Neural progenitor cell (in vitro differentiated cells): ENCODE results near the gene STAC. TPM values are rescaled to one million over a fixed set of nuclear protein-coding genes. Genes with fewer than 3 reads are reported as not detected.
A peak's percentile ranks its signal among the peaks of the same experiment; 100 is the strongest.

Experiments used
- DNase-seq: peaks from one replicate; pipeline ENCODE4 v3.0.0-alpha.2; 2016; ENCODE audit warnings: low spot score
- H2AFZ ChIP-seq: fragments of 200-600 bp; sonication (generic); replicated peaks from 2 replicates; pipeline ENCODE4 v1.6.1; 2016; ENCODE audit warnings: antibody characterized with exemption
- H3F3A ChIP-seq: fragments of 200-600 bp; sonication (generic); 2 replicates; pipeline ENCODE4 v1.6.1; 2016; ENCODE audit warnings: antibody characterized with exemption, low read depth
- H3K27ac ChIP-seq: fragments of 200-600 bp; sonication (generic); 2 replicates; pipeline ENCODE4 v1.5.1; 2016; ENCODE audit warnings: mild to moderate bottlenecking
- H3K27me3 ChIP-seq: fragments of 200-600 bp; sonication (generic); 2 replicates; pipeline ENCODE4 v1.6.1; 2016; ENCODE audit warnings: mild to moderate bottlenecking, moderate library complexity
- H3K36me3 ChIP-seq: fragments of 200-600 bp; sonication (generic); 2 replicates; pipeline ENCODE4 v1.5.1; 2016
- H3K4me1 ChIP-seq: fragments of 200-600 bp; sonication (generic); 2 replicates; pipeline ENCODE4 v1.6.1; 2016; ENCODE audit warnings: mixed run types
- H3K4me2 ChIP-seq: fragments of 200-600 bp; sonication (generic); 2 replicates; pipeline ENCODE4 v1.6.1; 2016
- H3K4me3 ChIP-seq: fragments of 200-600 bp; sonication (generic); 2 replicates; pipeline ENCODE4 v1.5.1; 2016
- H3K79me2 ChIP-seq: fragments of 200-600 bp; sonication (generic); 2 replicates; pipeline ENCODE4 v1.6.1; 2016; ENCODE audit warnings: low read depth
- H3K9ac ChIP-seq: fragments of 200-600 bp; sonication (generic); 2 replicates; pipeline ENCODE4 v1.6.1; 2016
- H3K9me3 ChIP-seq: fragments of 200-600 bp; sonication (generic); 2 replicates; pipeline ENCODE4 v1.5.1; 2016; ENCODE audit warnings: low read depth
- H4K20me1 ChIP-seq: fragments of 200-600 bp; sonication (generic); 2 replicates; pipeline ENCODE4 v1.6.1; 2016; ENCODE audit warnings: low read depth
- H3K27ac Mint-ChIP-seq: 3 replicates; pipeline ENCODE4 v1.8.0; 2021; ENCODE audit warnings: mixed read lengths
- H3K27me3 Mint-ChIP-seq: 2 replicates; pipeline ENCODE4 v1.8.0; 2022; ENCODE audit warnings: low read depth, mild to moderate bottlenecking, inconsistent platforms, moderate library complexity, mixed read lengths; ENCODE audit not compliant: insufficient read depth
- H3K36me3 Mint-ChIP-seq: 3 replicates; pipeline ENCODE4 v1.8.0; 2021; ENCODE audit warnings: mixed read lengths
- H3K4me1 Mint-ChIP-seq: 3 replicates; pipeline ENCODE4 v1.8.0; 2021; ENCODE audit warnings: mixed read lengths
- H3K4me3 Mint-ChIP-seq: 3 replicates; pipeline ENCODE4 v1.8.0; 2021; ENCODE audit warnings: mild to moderate bottlenecking, moderate library complexity, mixed read lengths
- H3K9me3 Mint-ChIP-seq: 3 replicates; pipeline ENCODE4 v1.8.0; 2020; ENCODE audit warnings: mixed read lengths
- CTCF ChIP-seq: fragments of 200-600 bp; sonication (generic); IDR thresholded peaks from 2 replicates; pipeline ENCODE4 v1.5.1; 2017; ENCODE audit warnings: antibody characterized with exemption, mild to moderate bottlenecking
- EZH2 ChIP-seq: fragments of 200-600 bp; sonication (generic); IDR thresholded peaks from 2 replicates; pipeline ENCODE4 v1.6.1; 2017; ENCODE audit warnings: antibody characterized with exemption, mild to moderate bottlenecking, moderate library complexity
- EZH2phosphoT487 ChIP-seq: fragments of 200-600 bp; sonication (generic); IDR thresholded peaks from 2 replicates; pipeline ENCODE4 v1.6.1; 2017; ENCODE audit warnings: antibody characterized with exemption
- total RNA-seq: library from RNA; depleted of rRNA; stranded (reverse); fragments of >200 nt; gene quantifications from 2 replicates; pipeline ENCODE4 v1.2.3, GENCODE V29; 2015; ENCODE audit warnings: low replicate concordance

Gene STAC
- total RNA-seq, 1 donor from 2014 or later, result 6.5 TPM

- H3K4me1 Mint-ChIP-seq, result no peaks in the 10 kb centered on the region
These were observed 157.9 kb downstream of the STAC start for GRCh38 chr3:36538136-36538749.

GRCh38 chr3:36540888-36541518 is 160.7 kb downstream of the STAC start:
- no peaks in the 10 kb centered on the region for H3K4me1 ChIP-seq
- H3K9me3 Mint-ChIP-seq, result no peaks in the 10 kb centered on the region
- no peaks in the 10 kb centered on the region for H3K36me3 Mint-ChIP-seq
- H3K27me3 ChIP-seq, result no peaks in the 10 kb centered on the region
- no peak overlapping the region for H2AFZ ChIP-seq
- no peaks in the 10 kb centered on the region for H3K9me3 ChIP-seq
- H3K36me3 ChIP-seq, result no peaks in the 10 kb centered on the region
- no peaks in the 10 kb centered on the region for H3F3A ChIP-seq
- H3K27ac Mint-ChIP-seq, result no peak overlapping the region
- no peaks in the 10 kb centered on the region for H3K27me3 Mint-ChIP-seq
- H3K27ac ChIP-seq, result no peak overlapping the region
- no peaks in the 10 kb centered on the region for H3K79me2 ChIP-seq
- no peak overlapping the region for H3K4me3 Mint-ChIP-seq
- H3K9ac ChIP-seq, result no peak overlapping the region
- no peaks in the 10 kb centered on the region for H3K4me1 Mint-ChIP-seq
- no peak overlapping the region for H3K4me2 ChIP-seq
- DNase-seq, result peak; percentile 71
- peak; percentile 98 for TF ChIP-seq CTCF
- TF ChIP-seq EZH2, result no peak
- H3K4me3 ChIP-seq, result no peak overlapping the region
- no peaks in the 10 kb centered on the region for H4K20me1 ChIP-seq

More at GRCh38 chr3:36538136-36538749, 157.9 kb downstream of the STAC start:
- no peak for DNase-seq
- H3K4me1 ChIP-seq, result no peaks in the 10 kb centered on the region
- no peak overlapping the region for H2AFZ ChIP-seq
- no peaks in the 10 kb centered on the region for H3K27me3 ChIP-seq
- no peak overlapping the region for H3K27ac ChIP-seq
- H3K9me3 Mint-ChIP-seq, result peaks cover 2% of the 10 kb centered on the region
- no peak overlapping the region for H3K4me3 Mint-ChIP-seq
- H4K20me1 ChIP-seq, result no peaks in the 10 kb centered on the region
- no peaks in the 10 kb centered on the region for H3F3A ChIP-seq
- H3K36me3 ChIP-seq, result no peaks in the 10 kb centered on the region
- H3K9ac ChIP-seq, result no peak overlapping the region
- no peaks in the 10 kb centered on the region for H3K79me2 ChIP-seq
- H3K4me2 ChIP-seq, result no peak overlapping the region
- H3K4me3 ChIP-seq, result no peak overlapping the region
- TF ChIP-seq EZH2phosphoT487, result no peak
- no peak for TF ChIP-seq CTCF
- no peak for TF ChIP-seq EZH2
- H3K27ac Mint-ChIP-seq, result no peak overlapping the region
- H3K9me3 ChIP-seq, result no peaks in the 10 kb centered on the region
- no peaks in the 10 kb centered on the region for H3K36me3 Mint-ChIP-seq
- H3K27me3 Mint-ChIP-seq, result no peaks in the 10 kb centered on the region

DNA sequence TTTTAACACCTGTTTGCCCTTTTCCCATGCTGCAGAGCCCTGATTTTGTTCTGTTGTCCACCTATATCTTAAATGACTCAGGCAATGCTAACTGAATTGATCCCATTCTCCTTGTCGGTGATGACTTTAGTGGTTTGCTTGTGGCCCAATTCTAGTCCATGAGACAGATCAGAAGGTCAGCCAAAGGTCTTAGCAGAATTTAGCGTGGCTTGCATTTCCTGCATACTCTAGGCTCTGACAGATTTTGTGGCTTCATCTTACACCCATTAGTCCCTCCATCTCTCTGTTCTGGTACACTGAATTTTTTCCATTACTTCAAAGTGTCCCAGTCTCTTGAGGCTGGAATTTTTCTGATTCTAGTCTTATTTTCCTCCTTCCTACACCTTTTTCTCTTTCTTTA is 161.9 kb downstream of the STAC start:
- H3K27me3 Mint-ChIP-seq, result no peaks in the 10 kb centered on the region
- DNase-seq, result no peak
- H3K79me2 ChIP-seq, result no peaks in the 10 kb centered on the region

More for the DNA sequence above, 161.9 kb downstream of the STAC start:
- Histone ChIP-seq H3K4me1 (no peaks in the 10 kb centered on the region), H3K27ac (no peak overlapping the region), H3K4me2 (no peak overlapping the region), H3K36me3 (no peaks in the 10 kb centered on the region), H3K27me3 (no peaks in the 10 kb centered on the region), H3F3A (no peaks in the 10 kb centered on the region), H3K9me3 (no peaks in the 10 kb centered on the region), H2AFZ (no peak overlapping the region), H4K20me1 (no peaks in the 10 kb centered on the region), H3K9ac (no peak overlapping the region), H3K4me3 (no peak overlapping the region)
- H3K27ac Mint-ChIP-seq, result no peak overlapping the region
- no peak overlapping the region for H3K4me3 Mint-ChIP-seq
- no peaks in the 10 kb centered on the region for H3K9me3 Mint-ChIP-seq
- TF ChIP-seq CTCF (no peak), EZH2phosphoT487 (no peak), EZH2 (no peak)
- H3K36me3 Mint-ChIP-seq, result no peaks in the 10 kb centered on the region
- H3K4me1 Mint-ChIP-seq, result no peaks in the 10 kb centered on the region
